HepG2 (cell line): Measurements from ENCODE around the gene CNIH4. TPM values are rescaled to one million over a fixed set of nuclear protein-coding genes. Genes with fewer than 3 reads are reported as not detected.

Source experiments
- ATAD3A ChIP-seq: sonication (generic); formaldehyde crosslinking; IDR thresholded peaks from 2 replicates; pipeline ENCODE4 v1.4.0; 2020; ENCODE audit warnings: missing genetic modification reagents
- ELF1 ChIP-seq: sonication (generic); formaldehyde crosslinking; IDR thresholded peaks from 2 replicates; pipeline ENCODE4 v1.4.0; 2020; ENCODE audit warnings: missing genetic modification reagents
- GRHL1 ChIP-seq: sonication (generic); formaldehyde crosslinking; conservative IDR thresholded peaks from 2 replicates; pipeline ENCODE4 v1.8.0; 2022; ENCODE audit warnings: missing genetic modification reagents
- KIAA2018 ChIP-seq: sonication (generic); formaldehyde crosslinking; IDR thresholded peaks from 2 replicates; pipeline ENCODE4 v1.5.0; 2020; ENCODE audit warnings: mild to moderate bottlenecking, missing genetic modification reagents, borderline replicate concordance
- PAWR ChIP-seq: sonication (generic); formaldehyde crosslinking; IDR thresholded peaks from 2 replicates; pipeline ENCODE4 v1.4.0; 2020; ENCODE audit warnings: missing genetic modification reagents, mild to moderate bottlenecking, borderline replicate concordance
- SNAPC5 ChIP-seq: sonication (generic); formaldehyde crosslinking; IDR thresholded peaks from 2 replicates; pipeline ENCODE4 v1.8.1; 2023; ENCODE audit warnings: mild to moderate bottlenecking, missing genetic modification reagents, borderline replicate concordance
- ZNF318 ChIP-seq: sonication (generic); formaldehyde crosslinking; IDR thresholded peaks from 2 replicates; pipeline ENCODE4 v1.4.0; 2020; ENCODE audit warnings: mild to moderate bottlenecking, missing genetic modification reagents
- ZNF746 ChIP-seq: sonication (generic); formaldehyde crosslinking; IDR thresholded peaks from 2 replicates; pipeline ENCODE4 v1.8.0; 2022; ENCODE audit warnings: mild to moderate bottlenecking, missing genetic modification reagents
- polyA plus RNA-seq, 8 experiments: library from polyadenylated mRNA; depleted of rRNA in 3 of 8; stranded (reverse) in 7 of 8; unstranded in 1 of 8; fragments of >200 nt; fragmentation: Illumina TruSeq in 4 of 8; extraction: Trizol in 4 of 8; gene quantifications; 2 replicates each; pipeline versions ENCODE4 v1.2.1 to v1.2.3, GENCODE V29; 2011 to 2016; ENCODE audit warnings: low read depth in 4 of 8, missing spikeins in 1 of 8, mixed read lengths in 1 of 8; ENCODE audit not compliant: insufficient read depth in 1 of 8
- total RNA-seq, 5 experiments: library from RNA; depleted of rRNA; stranded (reverse); fragments of >200 nt; fragmentation: Illumina TruSeq; extraction: Trizol; gene quantifications; 2 replicates each; pipeline ENCODE4 v1.2.3, GENCODE V29; 2016; ENCODE audit warnings: low read depth in 1 of 5

Gene CNIH4
- total and polyA plus RNA-seq, 2 of the 13 experiments (the other 11 are each of a cell fraction or from before 2014, with no cell fraction given), result 51.8 to 52.9 TPM

GRCh38 chr1:224329842-224330753, 26.6 kb upstream of the CNIH4 start, which contains the start of gene NVL (continued):
- TF ChIP-seq ZNF318 (CRISPR knock-in tag) (no peak), ZNF746 (CRISPR knock-in tag) (no peak), ELF1 (CRISPR knock-in tag) (peak; percentile 75), ATAD3A (CRISPR knock-in tag) (no peak), PAWR (CRISPR knock-in tag) (no peak), SNAPC5 (no peak), GRHL1 (CRISPR knock-in tag) (no peak), KIAA2018 (CRISPR knock-in tag) (no peak)
